Hematopoietic multipotent progenitor cell (in vitro differentiated cells): ENCODE data around the gene DNAH2. TPM values are rescaled to one million over a fixed set of nuclear protein-coding genes. Genes with fewer than 3 reads are reported as not detected.
"Not testable (repeated sequence)": the region's sequence is repeated elsewhere in the genome, so short reads cannot be mapped to it uniquely, and the experiment has no call there.

Experiments
- DNase-seq, 3 donors: peaks; one replicate each; pipeline ENCODE4 v3.0.0-alpha.2; 2011 to 2015; ENCODE audit warnings: low read depth in 2 of 3, low spot score in 2 of 3
- total RNA-seq: library from RNA; depleted of rRNA; stranded (reverse); fragments of >200 nt; gene quantifications from one replicate; pipeline ENCODE4 v1.2.3, GENCODE V29; 2012

The DNAH2 gene
- total RNA-seq, 1 donor, result under 0.01 TPM

DNA sequence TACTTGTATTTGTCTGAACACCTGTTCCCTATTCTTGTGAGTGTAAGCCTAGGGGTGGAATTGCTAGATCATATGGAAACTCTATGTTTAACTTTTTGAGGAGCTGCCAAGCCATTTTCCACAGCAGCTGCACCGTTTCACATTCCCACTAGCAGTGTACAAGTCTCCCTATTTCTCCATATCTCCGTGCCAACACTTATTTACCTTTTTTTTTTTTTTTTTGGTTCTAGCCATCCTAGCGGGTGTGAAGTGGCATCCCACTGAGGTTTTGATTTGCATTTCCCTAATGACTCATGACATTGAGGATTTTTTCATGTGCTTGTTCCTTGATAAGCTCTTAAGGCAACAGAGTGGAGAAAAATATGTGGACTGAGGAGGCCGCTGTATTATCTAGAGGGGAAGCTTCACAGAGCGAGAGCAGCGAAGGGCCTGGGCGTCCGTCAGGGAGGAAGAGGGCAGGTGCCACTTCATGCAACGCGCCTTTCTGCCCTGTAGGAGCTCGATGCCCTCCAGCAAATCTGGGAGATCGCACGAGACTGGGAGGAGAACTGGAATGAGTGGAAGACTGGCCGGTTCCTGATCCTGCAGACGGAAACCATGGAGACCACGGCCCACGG is 50.0 kb downstream of the DNAH2 start:
- no peak for DNase-seq

DNA sequence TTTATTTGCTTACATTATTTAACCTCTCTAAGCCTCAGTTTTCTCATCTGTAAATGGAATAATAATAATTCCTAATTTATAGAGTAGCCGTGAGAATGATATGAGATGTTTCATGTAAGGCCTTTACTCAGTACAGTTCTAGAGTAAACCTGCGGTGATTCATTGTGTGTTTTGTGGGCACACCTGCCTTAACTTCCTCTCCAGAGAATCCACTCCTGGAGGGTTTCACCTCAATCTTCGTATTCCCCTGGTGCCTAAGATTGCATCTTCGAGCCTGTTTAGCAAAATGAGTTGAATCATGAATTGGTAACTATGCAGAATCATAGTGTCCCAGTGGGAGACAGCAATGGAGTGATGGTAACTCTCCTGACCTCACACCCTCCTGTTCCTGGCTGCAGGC is 52.3 kb downstream of the DNAH2 start:
- DNase-seq, result no peak

DNA sequence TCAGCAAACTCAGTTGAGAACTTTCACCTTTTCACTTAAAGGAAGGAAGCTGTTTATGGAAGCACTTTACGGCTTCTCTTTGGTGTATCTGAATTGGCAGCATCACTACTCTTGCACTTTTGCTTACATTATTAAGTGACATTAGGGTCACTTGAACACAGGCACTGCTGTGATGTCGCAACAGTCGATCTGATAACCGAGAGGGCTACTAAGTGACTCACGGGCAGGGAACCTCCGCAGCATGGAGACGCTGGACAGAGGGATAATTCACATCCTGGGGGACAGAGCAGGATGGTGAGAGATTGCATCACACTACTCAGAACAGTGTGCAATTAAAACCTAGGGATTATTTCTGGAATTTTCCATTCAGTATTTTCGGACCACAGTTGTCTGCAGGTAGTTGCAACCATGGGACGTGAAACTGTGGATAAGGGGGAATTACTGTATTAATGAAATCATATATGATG is 56.5 kb downstream of the DNAH2 start:
- no peak for DNase-seq

DNA sequence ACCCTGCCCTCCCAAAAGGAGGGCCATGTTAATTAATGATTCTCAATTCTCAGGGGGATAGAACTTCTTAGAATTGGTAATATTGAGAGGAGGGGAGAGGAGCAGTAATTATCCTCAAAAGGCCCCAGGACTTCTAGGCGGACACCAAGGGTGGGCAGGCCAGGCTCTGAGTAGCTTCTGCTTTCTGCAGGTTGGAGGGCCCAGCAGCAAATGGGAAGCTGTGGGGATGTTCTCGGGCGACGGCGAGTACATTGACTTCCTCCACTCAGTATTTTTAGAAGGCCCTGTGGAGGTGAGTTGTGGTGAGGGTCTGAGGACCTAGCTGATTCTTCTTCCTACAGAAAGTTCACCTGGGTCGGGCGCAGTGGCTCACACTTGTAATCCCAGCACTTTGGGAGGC is 57.5 kb downstream of the DNAH2 start:
- peak in 2 of 3 donors; percentile 14 to 31 for DNase-seq

DNA sequence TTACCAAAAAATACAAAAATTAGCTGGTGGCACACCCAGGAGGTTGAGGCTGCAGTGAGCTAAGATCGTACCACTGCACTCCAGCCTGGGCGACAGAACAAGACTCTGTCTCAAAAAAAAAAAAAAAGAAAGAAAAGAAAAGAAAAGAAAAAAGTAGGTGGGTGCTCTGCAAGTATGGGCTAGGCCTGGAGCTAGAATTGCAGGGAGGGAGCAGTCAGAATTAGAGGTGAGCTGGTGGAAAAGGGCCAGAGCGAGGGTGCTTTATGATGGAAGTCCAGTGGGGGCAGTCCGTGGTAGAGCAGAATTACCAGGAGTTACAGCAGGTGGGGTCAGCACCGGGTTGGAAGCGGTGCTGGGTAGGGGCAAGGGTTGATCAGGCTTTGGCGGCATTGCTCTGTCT is 59.5 kb downstream of the DNAH2 start:
- no peak for DNase-seq

DNA sequence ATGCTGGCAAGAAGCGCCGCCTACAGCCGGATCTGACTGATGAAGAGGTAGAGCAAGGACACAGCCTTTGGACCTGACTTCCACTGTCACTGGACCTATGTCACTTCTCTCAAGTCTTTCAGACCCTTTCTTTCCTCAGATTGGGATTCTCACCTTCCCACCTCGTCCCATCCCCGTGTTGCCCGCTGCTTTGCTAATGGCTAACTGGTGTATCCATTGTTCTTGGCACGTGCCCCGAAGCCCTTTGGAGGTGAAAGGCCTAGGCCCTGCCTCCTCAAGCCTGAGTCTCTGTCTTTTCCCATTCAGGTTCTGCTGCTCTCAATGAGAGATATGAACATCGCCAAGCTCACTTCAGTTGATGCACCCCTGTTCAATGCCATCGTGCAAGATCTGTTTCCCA is 63.2 kb downstream of the DNAH2 start:
- no peak for DNase-seq

DNA sequence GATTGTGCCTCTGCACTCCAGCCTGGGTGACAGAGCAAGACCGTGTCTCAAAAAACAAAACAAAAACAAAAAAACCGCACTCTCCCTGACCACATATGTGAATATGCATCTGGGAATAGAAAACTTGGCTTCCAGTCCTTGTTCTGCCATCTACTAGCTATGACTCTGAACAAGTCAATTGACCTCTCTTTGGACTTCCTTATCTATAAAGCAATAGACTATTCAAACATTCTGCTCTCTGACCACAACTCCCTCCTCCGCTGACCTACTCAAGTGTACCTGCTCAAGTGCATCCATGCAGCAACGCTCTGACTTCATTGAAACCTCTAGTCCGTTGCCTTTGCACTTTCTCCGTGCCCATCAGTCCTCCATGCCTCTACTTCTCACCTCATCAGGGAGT is 63.9 kb downstream of the DNAH2 start:
- no peak for DNase-seq

DNA sequence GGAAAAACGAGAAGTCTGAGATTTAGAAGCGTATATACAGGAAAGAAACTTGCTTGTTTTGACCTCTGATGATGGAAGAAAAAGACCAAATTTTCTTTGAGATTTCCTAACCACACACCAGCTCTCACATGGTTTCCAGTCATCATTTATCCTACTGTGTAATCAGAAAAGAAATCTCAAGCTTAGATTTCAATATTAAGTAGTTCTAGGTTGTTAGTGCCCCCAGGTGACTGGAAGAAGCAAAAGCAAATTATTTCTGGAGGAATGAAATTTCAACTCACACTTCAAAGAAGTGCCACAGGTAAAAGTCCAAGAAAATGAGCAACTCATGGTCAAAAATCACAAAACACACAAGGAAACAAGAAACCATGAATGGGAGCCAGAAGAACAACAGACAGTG is 64.7 kb downstream of the DNAH2 start:
- peak in 2 of 3 donors; percentile 5 to 38 for DNase-seq

DNA sequence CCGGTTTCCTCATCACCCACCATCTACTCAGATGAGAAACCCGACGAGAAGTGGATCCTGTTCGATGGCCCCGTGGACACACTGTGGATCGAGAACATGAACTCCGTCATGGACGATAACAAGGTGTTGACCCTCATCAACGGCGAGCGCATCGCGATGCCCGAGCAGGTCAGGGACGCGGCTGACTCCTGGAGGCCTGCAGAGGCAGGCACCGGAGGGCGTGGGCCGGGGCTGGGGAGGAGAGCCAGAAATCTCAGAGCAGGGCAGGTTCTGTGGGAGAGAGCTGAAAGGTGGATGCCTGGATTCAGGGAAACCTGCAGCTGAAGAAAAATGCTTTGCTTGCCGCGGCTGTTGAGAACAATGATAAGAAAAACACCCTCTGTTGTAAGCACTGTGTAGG is 69.3 kb downstream of the DNAH2 start:
- DNase-seq, result no peak

DNA sequence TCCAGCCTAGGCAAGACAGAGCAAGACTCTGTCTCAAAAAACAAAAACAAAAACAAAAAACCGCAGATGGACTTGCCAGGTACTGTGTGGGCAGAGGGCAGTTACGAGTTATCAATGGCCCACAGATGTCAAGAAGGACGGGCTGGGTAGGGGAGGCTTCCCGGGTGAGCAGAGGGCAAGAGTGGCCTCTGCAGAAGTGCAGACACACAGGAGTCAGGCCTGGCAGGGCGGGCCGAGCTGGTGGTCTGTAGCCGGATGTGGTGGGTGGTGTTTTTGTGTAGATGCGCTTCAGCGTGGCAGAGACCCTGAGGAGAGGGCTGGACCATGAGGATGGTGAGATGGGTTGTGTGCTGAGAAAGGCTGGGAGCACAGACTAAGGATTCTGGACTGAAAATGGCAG is 71.6 kb downstream of the DNAH2 start:
- DNase-seq, result no peak

DNA sequence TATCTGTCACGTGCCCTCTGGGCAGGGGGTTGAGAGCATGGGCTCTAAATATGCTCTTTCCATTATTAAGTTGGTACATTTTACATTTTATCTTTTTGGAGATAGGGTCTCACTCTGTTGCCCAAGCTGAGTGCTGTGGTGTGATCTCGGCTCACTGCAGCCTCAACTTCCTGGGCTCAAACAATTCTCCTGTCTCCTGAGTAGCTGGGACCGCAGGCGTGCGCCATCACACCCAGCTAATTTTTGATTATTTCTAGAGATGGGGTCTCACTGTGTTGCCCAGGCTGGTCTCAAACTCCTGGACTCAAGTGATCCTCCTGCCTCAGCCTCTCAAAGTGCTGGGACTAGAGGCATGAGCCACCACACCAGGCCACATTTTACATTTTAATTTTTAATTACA is 72.6 kb downstream of the DNAH2 start:
- DNase-seq, result no peak

DNA sequence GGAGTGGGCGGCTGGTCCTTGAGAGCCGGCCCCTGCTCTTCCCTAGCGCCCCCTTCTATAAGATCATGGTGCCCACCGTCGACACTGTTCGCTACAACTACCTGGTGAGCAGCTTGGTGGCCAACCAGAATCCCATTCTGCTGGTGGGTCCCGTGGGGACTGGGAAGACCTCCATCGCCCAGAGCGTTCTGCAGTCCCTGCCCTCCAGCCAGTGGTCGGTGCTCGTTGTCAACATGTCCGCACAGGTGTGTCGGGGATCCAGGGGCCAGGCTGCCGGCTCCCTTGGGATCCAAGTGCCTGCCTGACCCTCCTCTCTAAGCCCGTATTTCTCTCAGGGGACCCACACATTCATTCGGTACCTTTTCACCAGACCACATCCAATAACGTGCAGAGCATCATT is 75.1 kb downstream of the DNAH2 start:
- DNase-seq, result no peak

DNA sequence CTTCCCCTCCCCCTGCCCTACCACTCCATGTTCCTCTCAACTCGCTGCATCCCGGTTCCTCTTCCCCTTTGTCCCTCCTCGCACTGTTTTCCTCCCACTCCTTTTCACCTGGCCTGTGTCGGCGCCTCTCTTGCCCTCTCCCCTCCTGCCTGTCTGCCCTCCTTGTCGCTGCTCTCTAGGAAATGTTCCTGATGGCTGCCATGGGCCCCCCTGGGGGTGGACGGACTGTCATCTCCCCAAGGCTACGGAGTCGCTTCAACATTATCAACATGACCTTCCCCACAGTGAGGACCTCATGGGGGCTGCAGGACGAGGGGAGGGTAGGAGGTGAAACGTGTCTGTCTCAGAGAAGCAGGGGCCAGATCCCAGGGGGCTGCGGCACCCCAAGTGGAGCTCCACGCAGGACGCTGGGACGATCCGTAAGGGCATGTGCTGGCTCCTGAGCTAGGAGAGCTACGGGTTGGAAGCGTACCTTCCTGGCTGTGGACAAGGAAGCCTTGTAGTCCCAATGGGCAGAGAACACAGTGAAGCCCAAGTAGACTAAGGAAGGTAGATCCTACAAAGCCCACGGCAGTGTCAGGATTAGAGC is 76.6 kb downstream of the DNAH2 start:
- no peak for DNase-seq

DNA sequence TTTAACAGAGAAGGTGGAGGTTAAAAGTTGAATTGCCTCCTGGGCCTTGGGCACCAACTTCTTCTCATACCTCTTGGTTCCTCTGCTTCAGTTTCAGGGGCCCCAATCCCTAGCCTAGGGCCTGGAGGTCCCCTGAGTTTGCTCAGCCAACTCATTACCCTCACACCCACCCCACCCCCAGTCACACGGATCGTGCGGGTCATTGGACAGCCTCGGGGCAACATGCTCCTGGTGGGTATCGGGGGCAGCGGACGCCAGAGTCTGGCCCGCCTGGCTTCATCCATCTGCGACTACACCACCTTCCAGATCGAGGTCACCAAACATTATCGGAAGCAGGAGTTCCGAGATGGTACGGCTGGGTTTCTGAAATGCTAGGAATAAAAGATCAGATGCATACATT is 80.4 kb downstream of the DNAH2 start:
- no peak for DNase-seq

DNA sequence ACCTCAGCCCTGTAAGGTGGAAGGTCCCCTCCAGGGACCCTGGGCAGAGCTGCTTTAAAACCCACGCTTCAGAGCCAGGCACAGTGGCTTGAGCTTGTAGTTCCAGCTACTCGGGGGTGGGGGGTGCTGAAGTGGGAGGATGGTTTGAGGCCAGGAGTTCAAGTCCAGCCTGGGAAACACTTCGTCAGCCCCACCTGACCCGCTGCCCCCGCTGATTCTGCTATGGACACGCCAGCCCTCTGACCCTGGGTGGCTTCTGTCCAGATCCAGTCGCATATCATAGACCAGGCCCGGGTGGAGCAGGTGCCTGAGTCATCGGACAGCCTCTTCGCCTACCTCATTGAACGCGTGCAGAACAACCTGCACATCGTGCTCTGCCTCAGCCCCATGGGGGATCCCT is 81.3 kb downstream of the DNAH2 start:
- no peak for DNase-seq

DNA sequence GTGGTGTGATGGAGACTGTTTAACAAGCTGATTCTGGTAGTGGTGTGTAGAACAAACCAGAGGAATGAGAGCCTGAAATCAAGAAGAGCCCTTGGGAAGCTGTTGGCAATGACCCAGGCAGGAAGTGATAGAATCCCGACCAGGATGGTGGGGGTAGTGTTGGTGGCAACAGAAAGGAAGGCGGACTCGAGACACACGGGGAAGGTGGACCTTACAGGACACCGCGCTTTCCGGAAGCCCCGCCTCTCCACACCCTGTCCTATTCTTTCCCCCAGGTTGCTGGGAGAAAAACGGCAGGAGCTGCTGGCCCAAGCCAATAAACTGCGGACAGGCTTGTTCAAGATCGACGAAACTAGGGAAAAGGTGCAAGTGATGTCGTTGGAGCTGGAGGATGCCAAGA is 86.4 kb downstream of the DNAH2 start:
- DNase-seq, result no peak

DNA sequence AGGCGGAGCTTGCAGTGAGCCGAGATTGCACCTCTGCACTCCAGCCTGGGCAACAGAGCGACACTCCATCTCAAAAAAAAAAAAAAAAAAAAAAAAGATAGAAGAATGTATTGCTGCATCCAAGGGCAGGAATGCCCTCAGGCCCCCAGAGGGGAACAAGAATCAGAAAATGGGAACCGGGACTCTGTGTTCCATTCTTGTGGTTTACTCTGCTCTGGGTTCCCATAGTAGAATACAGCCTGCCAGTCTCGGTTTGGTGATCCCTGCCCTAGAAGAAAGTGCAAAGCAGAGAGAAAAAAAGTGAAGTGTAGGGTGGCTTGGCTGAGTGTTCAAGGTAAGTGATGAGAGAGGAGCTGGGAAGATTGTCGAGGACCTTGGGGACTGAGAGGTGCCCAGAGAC is 89.0 kb downstream of the DNAH2 start:
- no peak for DNase-seq

DNA sequence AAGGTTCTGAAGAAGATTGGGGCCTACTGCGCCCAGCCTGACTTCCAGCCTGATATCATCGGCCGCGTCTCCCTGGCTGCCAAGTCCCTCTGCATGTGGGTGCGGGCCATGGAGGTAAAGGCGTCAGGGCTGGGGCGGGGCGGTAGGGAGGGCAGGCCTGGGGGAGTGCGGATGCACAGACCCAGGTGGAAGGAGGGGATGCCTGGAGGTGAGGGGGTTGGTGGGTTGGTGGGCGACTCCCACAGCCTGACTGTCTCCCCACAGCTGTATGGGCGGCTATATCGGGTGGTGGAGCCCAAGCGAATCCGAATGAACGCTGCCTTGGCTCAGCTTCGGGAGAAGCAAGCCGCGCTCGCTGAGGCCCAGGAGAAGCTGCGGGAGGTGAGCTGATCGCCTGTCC is 89.7 kb downstream of the DNAH2 start:
- DNase-seq, result no peak

DNA sequence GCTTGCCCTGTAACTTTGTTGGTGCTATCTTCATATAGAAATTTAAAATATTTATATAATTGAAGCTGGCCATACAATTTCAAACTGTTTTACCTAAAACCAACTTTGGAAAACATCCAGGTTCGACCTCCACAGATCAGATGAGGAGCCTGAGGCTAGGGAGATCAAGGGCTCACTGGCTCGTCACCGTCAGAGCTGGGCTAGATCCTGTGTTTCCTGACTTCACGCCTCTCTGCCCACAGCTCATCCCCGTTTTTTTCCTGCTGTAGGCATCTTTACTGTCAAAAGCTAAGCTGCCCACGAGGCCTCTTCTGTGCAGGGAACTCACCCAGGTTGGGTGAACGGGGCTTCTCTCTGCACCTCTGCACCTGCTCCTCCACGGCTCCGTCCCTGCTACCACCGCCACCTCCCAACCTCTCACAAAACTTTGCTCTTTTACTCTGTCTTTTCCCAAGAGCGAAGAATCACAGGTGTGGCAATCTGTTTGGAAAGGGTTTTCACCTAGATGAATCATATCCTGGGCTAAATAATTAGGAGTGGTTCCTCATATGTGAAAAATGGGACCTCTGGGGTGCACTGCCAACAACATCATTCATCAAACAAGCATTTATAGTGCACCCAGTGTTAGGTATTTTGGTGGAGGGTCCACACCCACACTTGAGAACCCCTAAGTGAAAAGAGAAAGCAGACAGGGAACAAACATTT is 91.7 kb downstream of the DNAH2 start:
- DNase-seq, result no peak

DNA sequence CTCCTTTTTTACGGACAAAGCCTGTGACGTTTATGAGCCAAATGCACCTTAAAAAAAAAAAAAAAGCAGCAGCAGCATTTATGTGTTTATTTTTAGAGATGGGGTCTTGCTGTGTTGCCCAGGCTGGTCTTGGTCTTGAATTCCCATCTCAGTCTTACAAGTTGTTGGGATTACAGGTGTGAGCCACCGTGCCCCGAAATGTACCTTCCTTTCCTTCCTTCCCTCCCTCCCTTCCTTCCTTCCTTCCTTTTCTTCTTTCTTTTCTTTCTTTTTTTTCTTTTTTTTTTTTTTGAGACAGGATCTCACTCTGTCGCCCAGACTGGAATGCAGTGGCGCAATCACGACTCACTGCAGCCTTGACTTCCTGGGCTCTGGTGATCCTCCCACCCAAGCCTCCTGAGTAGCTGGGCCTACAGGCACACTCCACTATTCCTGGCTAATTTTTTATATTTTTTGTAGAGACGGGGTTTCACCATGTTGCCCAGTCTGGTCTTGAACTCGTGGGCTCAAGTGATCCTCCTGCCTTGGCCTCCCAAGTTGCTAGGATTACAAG is 92.3 kb downstream of the DNAH2 start:
- DNase-seq, result not testable (repeated sequence)

DNA sequence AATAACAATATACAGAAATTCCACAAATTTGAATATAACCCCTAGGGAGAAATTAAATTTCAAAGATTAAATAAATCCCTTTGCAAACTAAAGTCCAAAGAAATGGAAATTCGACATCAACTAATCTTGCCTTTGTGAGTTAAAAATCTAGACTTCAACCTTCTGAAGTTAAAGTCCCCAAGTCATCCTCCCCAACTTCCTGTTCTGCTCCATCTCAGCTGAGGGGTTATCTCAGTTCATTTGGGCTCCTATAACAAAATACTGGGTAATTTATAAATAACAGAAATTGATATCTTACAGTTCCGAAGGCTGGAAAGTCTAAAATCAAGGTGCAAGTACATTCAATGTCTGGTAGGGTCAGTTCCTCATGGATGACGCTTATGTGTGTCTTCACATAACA is 93.7 kb downstream of the DNAH2 start:
- DNase-seq, result peak in 2 of 3 donors; percentile 13 to 43

DNA sequence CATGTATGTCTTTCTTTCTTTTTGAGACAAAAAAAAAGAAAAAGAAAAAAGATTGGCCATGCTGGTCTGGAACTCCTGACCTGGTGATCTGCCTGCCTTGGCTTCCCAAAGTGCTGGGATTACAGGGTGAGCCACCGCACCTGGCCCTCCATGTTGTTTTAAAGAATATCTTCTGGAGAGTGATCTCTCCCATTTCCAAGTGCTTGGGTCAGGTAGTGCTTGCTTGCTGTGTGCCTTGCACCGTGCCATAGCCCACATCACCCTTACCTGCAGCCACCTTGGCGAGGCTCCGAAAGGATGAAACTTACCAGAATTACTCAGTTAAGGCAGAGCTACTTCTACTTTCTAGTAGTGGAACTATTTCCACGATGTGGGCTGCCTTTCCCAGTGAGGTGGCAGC is 97.4 kb downstream of the DNAH2 start:
- no peak for DNase-seq
